ENCODE measurements around the gene MYO18A.

The MYO18A gene

GRCh38 chr17:29120433-29120832, 59.8 kb downstream of the MYO18A start:
- DNase-seq: no peak

GRCh38 chr17:29119265-29119664, 60.9 kb downstream of the MYO18A start:
- DNase-seq: no peak

DNA sequence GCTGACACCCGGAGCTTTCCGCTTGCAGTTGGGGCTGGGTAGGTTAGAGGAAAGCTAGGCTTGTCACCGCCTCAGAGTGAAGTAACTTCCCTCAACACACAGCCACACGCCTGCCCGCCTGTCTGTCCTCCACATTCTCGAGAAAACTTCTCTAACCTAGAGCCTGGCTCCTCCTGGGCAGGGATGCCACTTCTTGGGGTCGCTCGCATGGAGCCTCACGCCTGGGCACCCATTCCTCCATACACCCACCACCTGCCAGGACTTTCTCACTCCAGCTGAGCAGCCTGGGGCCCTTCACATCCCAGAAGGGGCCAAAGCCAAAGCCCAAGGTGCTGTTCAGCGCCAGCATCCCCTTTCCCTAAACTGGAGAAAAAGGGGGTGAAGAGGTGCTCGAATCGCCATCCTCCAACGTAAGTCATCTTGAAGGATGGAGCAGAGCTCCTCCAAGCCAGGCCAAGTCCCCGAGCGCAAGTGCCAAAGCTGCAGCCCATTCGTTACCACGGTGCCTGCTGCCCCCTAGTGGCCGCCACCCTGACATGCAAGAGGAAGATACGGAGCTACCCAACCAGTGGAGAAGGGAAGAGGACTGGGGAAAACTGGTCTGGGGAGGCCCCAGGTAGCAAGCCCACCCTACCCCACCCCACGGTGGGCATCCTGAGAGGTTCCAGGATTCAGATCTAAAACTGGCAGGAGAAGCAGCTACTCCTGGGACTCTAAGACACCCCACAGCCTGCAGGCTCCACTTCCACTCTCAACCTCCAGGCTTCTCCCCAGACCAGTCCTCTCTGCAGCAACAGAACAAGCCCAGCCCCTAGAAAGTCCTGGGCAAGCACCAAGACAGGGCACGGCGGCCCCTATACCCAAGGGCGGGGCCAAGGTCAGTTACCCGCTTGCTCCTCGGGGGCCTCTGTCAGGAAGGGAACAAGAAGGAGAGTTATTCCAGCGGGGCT, 63.1 kb downstream of the MYO18A start:
- peak; percentile 4 for DNase-seq

DNA sequence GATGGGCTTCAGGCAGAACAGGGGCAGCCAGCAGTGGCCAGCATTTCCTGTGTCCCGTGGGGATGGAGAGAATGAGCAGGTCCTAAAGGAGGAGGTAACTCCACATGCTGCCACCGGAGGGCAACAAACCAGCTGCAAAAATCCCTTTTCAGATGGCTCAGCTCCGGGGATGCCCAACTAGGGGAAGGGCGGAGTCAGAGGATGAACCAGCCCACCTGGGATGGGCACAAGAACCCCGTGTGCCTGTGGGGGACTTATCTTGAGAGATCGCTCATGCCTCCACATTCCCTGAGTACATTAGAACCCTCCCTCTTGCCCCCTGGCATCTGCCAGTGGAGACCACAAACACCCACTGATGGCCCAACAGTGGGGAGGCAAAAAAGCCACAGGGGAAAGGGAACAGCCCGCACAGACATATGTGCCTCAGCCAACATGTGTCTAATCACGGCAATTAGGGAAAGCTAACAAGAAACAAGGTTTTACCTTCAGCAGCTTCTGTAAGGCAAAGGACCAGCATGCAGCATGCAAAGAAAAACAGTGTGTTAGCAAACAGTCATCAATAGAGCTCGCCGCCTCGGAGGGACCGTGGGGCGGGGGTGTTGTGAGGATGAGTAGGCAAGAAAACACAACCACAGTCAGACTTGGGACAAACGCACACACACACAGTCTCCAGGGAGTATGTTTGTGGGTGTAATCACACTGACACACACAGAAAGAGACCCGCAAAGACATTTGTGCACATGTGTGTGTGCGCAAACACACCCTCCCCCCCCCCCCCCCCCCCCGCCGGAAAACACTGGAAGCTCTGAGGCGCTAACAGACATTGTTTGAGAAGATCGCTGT, 64.0 kb downstream of the MYO18A start:
- DNase-seq: peak; percentile 58

- DNase-seq: no peak
These were observed 64.8 kb downstream of the MYO18A start for GRCh38 chr17:29115435-29115834.

DNA sequence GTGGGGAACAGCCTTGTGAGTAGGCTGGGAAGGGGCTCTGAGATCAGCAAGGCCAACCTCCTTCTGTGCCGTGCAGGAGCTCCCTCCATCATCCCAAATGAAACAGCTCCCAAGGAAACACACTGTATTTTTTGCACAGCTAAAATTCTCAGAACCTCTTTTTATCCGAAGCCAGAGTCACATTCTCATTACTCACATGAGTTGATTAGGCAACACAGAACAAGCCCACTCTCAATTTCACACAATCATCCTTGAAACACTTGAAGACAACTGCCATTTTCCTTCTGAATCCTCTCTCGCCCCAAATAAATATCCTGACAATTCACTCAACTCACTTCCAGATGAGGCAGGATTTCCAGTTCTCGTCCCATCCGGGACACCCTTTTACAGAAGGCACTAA, 66.1 kb downstream of the MYO18A start:
- DNase-seq: no peak

GRCh38 chr17:29113334-29113733, 66.9 kb downstream of the MYO18A start:
- no peak for DNase-seq

DNA sequence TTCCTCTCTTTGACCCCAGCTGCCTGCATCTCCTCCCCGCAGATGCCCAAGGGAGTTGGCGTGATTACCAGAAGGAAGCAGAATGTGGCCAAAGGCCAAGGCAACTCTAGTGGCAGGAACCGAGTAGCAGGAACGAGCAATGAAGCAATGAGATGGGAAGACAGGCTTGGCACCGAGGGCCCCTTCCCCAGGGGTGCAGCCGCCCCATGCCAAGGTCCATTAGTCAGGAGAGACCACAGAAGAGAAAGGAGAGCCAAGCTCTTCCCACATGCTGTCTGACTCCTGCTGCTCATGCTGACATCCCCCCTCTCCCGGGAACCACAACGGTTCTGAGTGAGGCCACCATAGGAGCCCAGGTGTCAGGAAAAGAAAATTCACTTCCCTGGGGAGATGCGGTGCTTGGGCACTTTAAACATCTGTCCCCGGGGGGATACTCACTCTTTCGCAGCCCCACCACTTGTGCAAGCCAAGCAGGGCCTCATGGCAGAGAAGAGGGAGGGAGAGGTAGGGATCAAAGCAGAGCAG, 67.4 kb downstream of the MYO18A start:
- DNase-seq: no peak

DNA sequence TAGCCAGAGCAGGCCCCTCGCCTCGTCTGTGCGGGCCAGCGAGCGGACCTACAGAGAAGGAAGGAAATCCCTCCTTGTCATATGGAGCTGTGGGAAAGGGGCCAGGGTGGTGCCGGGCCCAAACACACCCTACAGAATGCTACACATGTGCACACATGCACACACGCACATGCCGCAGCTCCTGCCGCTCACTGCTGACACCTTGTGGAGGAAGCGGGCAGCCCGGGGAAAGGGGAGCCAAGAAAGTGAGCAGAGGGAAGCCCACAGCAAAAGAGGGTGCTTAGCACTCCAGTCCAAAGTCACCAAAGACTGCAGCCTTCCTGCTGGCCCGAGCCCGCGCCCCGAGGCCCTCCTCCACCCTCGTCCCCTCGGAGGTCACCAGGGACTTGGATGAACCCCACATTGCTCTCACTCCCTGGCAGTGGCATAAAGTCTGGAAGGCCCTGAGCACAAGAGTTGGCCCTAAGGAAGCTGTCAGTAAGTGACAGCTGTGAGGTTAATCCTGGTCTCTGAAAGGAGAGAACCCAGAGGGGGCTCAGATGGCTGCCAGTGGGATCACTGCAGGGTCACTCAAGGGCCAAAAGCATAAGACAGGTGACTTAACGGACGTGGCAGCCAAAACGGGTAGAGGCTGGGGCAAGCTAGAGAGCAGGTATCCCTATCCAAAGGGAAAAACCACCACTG, 68.2 kb downstream of the MYO18A start:
- DNase-seq: peak; percentile 55

GRCh38 chr17:29110372-29110757, 69.8 kb downstream of the MYO18A start:
- DNase-seq: no peak

DNA sequence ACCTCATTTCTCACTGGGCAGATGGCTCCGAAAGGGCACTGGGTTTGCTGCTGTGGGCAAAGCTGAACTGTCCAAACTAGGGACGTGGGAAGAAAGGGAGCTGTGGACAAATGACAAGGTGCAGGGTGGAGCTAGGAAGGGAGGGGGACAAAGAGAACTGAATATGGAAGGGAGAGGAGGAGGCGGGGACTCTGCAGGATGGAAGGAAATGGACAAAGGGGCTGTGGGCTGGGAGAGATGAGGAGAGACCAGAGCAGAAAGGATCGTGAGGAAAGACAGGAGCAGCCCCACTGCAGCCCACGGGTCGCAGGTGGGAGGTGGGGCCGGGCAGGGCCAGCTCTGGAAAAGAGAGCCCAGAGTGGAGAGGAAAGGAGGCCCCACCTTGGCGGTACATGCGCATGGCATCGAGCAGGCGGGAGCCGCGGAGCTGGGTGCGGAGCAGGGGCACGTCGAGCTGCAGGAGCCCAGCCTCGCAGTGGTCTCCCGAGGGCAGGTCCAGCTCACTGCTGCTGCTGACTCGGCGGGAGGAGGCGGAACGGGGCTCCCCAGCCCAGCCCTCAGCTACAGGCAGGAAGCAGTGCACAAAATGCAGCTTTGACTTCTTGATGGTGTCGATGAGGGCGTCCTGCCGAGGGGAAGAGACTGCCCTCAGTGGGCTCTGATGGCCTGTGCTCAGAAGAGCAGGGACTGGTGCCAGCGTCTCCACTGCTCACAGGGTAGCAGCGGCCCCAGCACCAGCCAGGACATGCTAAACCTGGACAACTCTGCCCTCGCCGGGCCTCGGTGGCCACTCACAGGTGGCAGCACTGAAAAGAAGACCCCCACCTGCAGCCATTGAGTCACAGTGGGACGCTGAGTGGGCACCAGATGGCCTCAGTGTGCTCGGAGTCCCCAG, 70.5 kb downstream of the MYO18A start:
- no peak for DNase-seq

DNA sequence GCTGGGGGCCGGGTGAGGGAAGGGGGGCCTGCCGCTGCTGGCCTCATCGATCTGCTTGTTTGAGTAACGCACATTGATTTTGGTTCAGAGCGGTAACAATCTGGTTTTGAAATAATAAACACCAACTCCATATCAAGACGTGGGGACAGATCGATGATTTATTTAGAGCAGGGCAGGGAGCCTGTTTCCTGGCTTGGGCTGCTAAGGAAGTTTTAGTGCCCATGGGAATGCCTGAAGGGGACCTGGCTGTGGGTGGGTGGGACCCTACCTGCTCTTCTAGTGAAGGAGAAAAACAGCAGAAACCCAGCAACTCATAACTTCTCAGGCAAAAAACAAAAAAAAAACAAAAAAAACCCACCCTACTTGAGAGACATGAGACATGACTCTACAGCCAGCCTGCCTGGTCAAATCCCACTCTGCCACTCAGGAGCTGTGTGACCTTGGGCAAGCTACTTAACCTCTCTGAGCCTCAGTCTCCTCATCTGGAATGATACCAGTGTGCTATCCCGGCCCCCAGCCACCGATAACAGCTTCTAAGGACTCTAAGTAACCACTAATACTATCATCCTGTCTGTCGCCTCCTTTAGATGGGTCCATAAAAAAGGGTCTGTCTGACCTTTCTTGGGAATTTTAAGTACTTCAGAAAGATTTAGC, 71.2 kb downstream of the MYO18A start:
- no peak for DNase-seq

GRCh38 chr17:29107933-29108822, 72.0 kb downstream of the MYO18A start:
- no peak for DNase-seq

DNA sequence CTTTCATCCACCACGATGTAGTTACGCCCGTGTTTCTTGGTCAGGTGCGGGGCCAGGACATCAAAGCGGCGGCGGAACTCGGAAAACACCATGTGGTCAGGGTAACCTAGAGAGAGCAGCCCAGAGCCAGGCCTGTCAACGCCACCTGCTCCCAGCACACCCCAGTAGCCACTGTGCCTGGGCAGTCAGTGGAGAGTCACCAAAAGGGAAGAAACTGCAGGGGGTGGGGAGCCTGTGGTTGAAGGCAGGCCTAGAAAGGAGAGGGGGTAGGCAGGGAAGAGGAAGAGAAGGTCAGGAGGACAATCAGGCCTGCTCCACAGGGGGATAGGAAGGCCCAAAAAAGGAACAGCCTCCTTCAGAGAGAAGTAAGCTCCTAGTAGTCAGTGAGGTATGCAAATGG, 73.1 kb downstream of the MYO18A start:
- no peak for DNase-seq

GRCh38 chr17:29103341-29103740, 76.9 kb downstream of the MYO18A start:
- DNase-seq: no peak

- no peak for DNase-seq
These were observed 77.4 kb downstream of the MYO18A start for GRCh38 chr17:29102741-29103181.

DNA sequence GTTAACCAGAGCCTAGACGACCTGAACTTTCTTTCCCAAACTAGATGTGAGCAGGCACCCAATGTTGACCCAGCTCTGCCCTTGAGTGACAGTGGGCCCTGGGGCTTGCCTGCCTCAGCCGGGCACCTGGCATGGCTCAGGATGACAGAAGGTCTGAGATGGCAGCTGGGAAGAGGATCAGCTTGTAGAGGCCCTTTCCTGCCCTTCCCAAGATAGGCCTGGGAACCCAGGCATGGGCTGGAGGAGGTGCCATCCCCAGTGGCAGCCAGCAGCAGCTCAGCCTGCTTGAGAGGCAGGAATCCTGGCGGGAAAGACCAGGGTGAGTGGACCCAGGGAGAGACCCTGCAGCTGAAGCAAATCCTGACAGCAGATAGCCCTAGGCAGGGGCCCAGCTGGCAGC, 78.2 kb downstream of the MYO18A start:
- no peak for DNase-seq

GRCh38 chr17:29100296-29100695, 79.9 kb downstream of the MYO18A start:
- DNase-seq: no peak

GRCh38 chr17:29099527-29099926, 80.7 kb downstream of the MYO18A start:
- no peak for DNase-seq

- no peak for DNase-seq
These were observed 84.1 kb downstream of the MYO18A start for GRCh38 chr17:29096094-29096493.

Measured in NCI-H2227 treated with DMSO at 0.1 percent for 48 hours (cell line).